IMR-90 (cell line): ENCODE data around the gene CST3. TPM values are rescaled to one million over a fixed set of nuclear protein-coding genes. Genes with fewer than 3 reads are reported as not detected.

ENCODE experiments used
- ATAC-seq: fragments of 200-7000 bp; cut with Tn5 transposase; 2 replicates; pipeline ENCODE4 v1.9.1; 2020; ENCODE audit warnings: low read depth, mild to moderate bottlenecking, moderate library complexity
- BruUV-seq: library from RNA; stranded (reverse); fragments of 400-500 nt; replicated peaks from 2 replicates; lab custom pipeline; 2021; lab: Mats Ljungman, UMichigan
- CTCF ChIA-PET: fragments of 300-600 bp; formaldehyde crosslinking; extraction: SDS; loops from one replicate; lab custom pipeline; 2021; ENCODE audit warnings: antibody characterized with exemption; lab: Yijun Ruan, JAX
- POLR2A ChIA-PET: fragments of 300-600 bp; sonication (Branson Sonifier 250); formaldehyde crosslinking; loops from one replicate; lab custom pipeline; 2022; ENCODE audit warnings: antibody characterized with exemption; ENCODE audit not compliant: unreplicated experiment; lab: Charles Lee
- DNase-seq: peaks from one replicate; pipeline ENCODE4 v3.0.0; 2013
- H2AFZ ChIP-seq: replicated peaks from 2 replicates; pipeline ENCODE3; 2013; ENCODE audit warnings: low read length, mild to moderate bottlenecking; ENCODE audit not compliant: poor library complexity
- H2AK5ac ChIP-seq: 2 replicates; pipeline ENCODE4 v1.6.1; 2013; ENCODE audit warnings: low read depth, low read length, inconsistent platforms
- H2AK9ac ChIP-seq: replicated peaks from 2 replicates; pipeline ENCODE3; 2013; ENCODE audit warnings: mild to moderate bottlenecking, low read depth, low read length, moderate library complexity; ENCODE audit not compliant: poor library complexity
- H2BK120ac ChIP-seq: 2 replicates; pipeline ENCODE4 v1.6.1; 2013; ENCODE audit warnings: low read depth, low read length, inconsistent platforms
- H2BK15ac ChIP-seq: 3 replicates; pipeline ENCODE4 v1.6.1; 2013; ENCODE audit warnings: low read depth, low read length, inconsistent platforms
- H2BK20ac ChIP-seq: 2 replicates; pipeline ENCODE4 v1.6.1; 2013; ENCODE audit warnings: low read depth, mild to moderate bottlenecking, inconsistent platforms, low read length, moderate library complexity
- H2BK5ac ChIP-seq: 2 replicates; pipeline ENCODE4 v1.6.1; 2013; ENCODE audit warnings: mild to moderate bottlenecking, low read depth, low read length, inconsistent platforms; ENCODE audit not compliant: poor library complexity, severe bottlenecking
- H3K14ac ChIP-seq: replicated peaks from 2 replicates; pipeline ENCODE4 v1.6.1; 2013; ENCODE audit warnings: low read depth, low read length, inconsistent platforms
- H3K18ac ChIP-seq: 2 replicates; pipeline ENCODE4 v1.6.1; 2013; ENCODE audit warnings: low read depth, low read length, control low read depth
- H3K23ac ChIP-seq: 2 replicates; pipeline ENCODE4 v1.6.1; 2013; ENCODE audit warnings: low read depth, low read length, inconsistent platforms
- H3K27ac ChIP-seq: 2 replicates; pipeline ENCODE4 v1.5.1; 2013; ENCODE audit warnings: mild to moderate bottlenecking, control low read depth, low read length; ENCODE audit not compliant: insufficient read depth
- H3K27me3 ChIP-seq: 2 replicates; pipeline ENCODE4 v1.6.1; 2013; ENCODE audit warnings: low read length; ENCODE audit not compliant: control insufficient read depth, insufficient read depth
- H3K36me3 ChIP-seq: 2 replicates; pipeline ENCODE4 v1.6.1; 2013; ENCODE audit warnings: low read length, mixed read lengths; ENCODE audit not compliant: control insufficient read depth, insufficient read depth
- H3K4ac ChIP-seq: 2 replicates; pipeline ENCODE4 v1.6.1; 2013; ENCODE audit warnings: low read depth, low read length, inconsistent platforms
- H3K4me1 ChIP-seq: 2 replicates; pipeline ENCODE4 v1.6.1; 2013; ENCODE audit warnings: low read length, mixed read lengths; ENCODE audit not compliant: control insufficient read depth, insufficient read depth
- H3K4me2 ChIP-seq: 2 replicates; pipeline ENCODE4 v1.6.1; 2013; ENCODE audit warnings: low read depth, mild to moderate bottlenecking, control low read depth, low read length, moderate library complexity
- H3K4me3 ChIP-seq: 2 replicates; pipeline ENCODE4 v1.5.1; 2013; ENCODE audit warnings: low read depth, mild to moderate bottlenecking, control low read depth, low read length, moderate library complexity; ENCODE audit not compliant: insufficient read depth
- H3K56ac ChIP-seq: 2 replicates; pipeline ENCODE4 v1.6.1; 2013; ENCODE audit warnings: low read length, inconsistent platforms; ENCODE audit not compliant: insufficient read depth; ENCODE audit errors: extremely low read depth
- H3K79me1 ChIP-seq, 2 experiments: 2 replicates each; pipeline ENCODE4 v1.6.1; 2013; ENCODE audit warnings: low read length in 2 of 2, inconsistent platforms in 1 of 2, low read depth in 1 of 2
- H3K9ac ChIP-seq: 2 replicates; pipeline ENCODE4 v1.6.1; 2013; ENCODE audit warnings: low read depth, low read length, control low read depth
- H3K9me1 ChIP-seq: 2 replicates; pipeline ENCODE4 v1.6.1; 2013; ENCODE audit warnings: low read length, inconsistent platforms; ENCODE audit not compliant: insufficient read depth
- H3K9me3 ChIP-seq: 2 replicates; pipeline ENCODE4 v1.6.1; 2013; ENCODE audit warnings: low read length; ENCODE audit not compliant: control insufficient read depth, insufficient read depth
- H4K20me1 ChIP-seq: 2 replicates; pipeline ENCODE4 v1.6.1; 2013; ENCODE audit warnings: low read length, inconsistent platforms; ENCODE audit not compliant: insufficient read depth
- H4K5ac ChIP-seq: 2 replicates; pipeline ENCODE4 v1.6.1; 2013; ENCODE audit warnings: mild to moderate bottlenecking, low read depth, low read length, control low read depth
- H4K8ac ChIP-seq, 2 experiments: 2 replicates each; pipeline ENCODE4 v1.6.1; 2013; ENCODE audit warnings: low read depth in 2 of 2, low read length in 2 of 2, control low read depth in 1 of 2, inconsistent platforms in 1 of 2
- H4K91ac ChIP-seq: 2 replicates; pipeline ENCODE4 v1.6.1; 2013; ENCODE audit warnings: low read depth, low read length, inconsistent platforms; ENCODE audit not compliant: insufficient read depth
- BHLHE40 ChIP-seq: fragments of 150-350 bp; IDR thresholded peaks from 2 replicates; pipeline ENCODE4 v1.6.1; 2016; ENCODE audit warnings: mild to moderate bottlenecking, low read depth, low read length
- CEBPB ChIP-seq: IDR thresholded peaks from 2 replicates; pipeline ENCODE4 v1.6.1; 2012; ENCODE audit warnings: low read depth, low read length, improper control_type of control experiment
- CHD1 ChIP-seq: IDR thresholded peaks from 2 replicates; pipeline ENCODE4 v1.6.1; 2012; ENCODE audit warnings: low read depth, low read length, improper control_type of control experiment
- FOS ChIP-seq: fragments of 150-350 bp; IDR thresholded peaks from 2 replicates; pipeline ENCODE4 v1.6.1; 2016; ENCODE audit warnings: low read depth, low read length
- MAFK ChIP-seq: IDR thresholded peaks from 2 replicates; pipeline ENCODE4 v1.6.1; 2012; ENCODE audit warnings: low read depth, low read length, improper control_type of control experiment
- MAZ ChIP-seq: IDR thresholded peaks from 2 replicates; pipeline ENCODE4 v1.6.1; 2012; ENCODE audit warnings: low read depth, mild to moderate bottlenecking, low read length, improper control_type of control experiment, moderate library complexity, borderline replicate concordance
- MXI1 ChIP-seq: IDR thresholded peaks from 2 replicates; pipeline ENCODE4 v1.6.1; 2012; ENCODE audit warnings: low read depth, mild to moderate bottlenecking, low read length, moderate library complexity, borderline replicate concordance
- NFE2L2 ChIP-seq: fragments of 150-350 bp; IDR thresholded peaks from 2 replicates; pipeline ENCODE4 v1.6.1; 2016; ENCODE audit warnings: low read depth, mild to moderate bottlenecking, low read length
- POLR2A ChIP-seq: IDR thresholded peaks from 2 replicates; pipeline ENCODE4 v1.6.1; 2012; ENCODE audit warnings: mild to moderate bottlenecking, low read depth, low read length
- RAD21 ChIP-seq: IDR thresholded peaks from 2 replicates; pipeline ENCODE4 v1.6.1; 2012; ENCODE audit warnings: low read length, improper control_type of control experiment
- RCOR1 ChIP-seq: IDR thresholded peaks from 2 replicates; pipeline ENCODE4 v1.6.1; 2012; ENCODE audit warnings: mild to moderate bottlenecking, low read length, improper control_type of control experiment; ENCODE audit not compliant: insufficient replicate concordance
- RFX5 ChIP-seq: IDR thresholded peaks from 2 replicates; pipeline ENCODE4 v1.8.0; 2012; ENCODE audit warnings: low read depth, mild to moderate bottlenecking, low read length, moderate library complexity
- SMC3 ChIP-seq: fragments of 150-350 bp; IDR thresholded peaks from 2 replicates; pipeline ENCODE4 v1.6.1; 2016; ENCODE audit warnings: low read depth, mild to moderate bottlenecking, antibody characterized with exemption, low read length, moderate library complexity
- WGBS, 2 experiments: methylation state at CpG; one replicate each; pipeline versions ENCODE4 v1.1.5 to v1.1.7; 2013; ENCODE audit warnings: missing lambda C conversion rate in 2 of 2; ENCODE audit not compliant: insufficient read length in 1 of 2; ENCODE audit errors: extremely low coverage in 2 of 2; 5-methylcytosine and 5-hydroxymethylcytosine counted together
- dilution Hi-C: fragments of 300-500 bp; cut with HindIII; formaldehyde crosslinking; loops from one replicate; pipeline ENCODE4 v1.14.3; 2018; ENCODE audit warnings: low sequenced_read_pairs; ENCODE audit not compliant: unreplicated experiment
- in situ Hi-C: fragments of 300-500 bp; cut with MboI; formaldehyde crosslinking; loops from 3 replicates; pipeline ENCODE4 v1.14.3; 2019; ENCODE audit warnings: low sequenced_read_pairs, inconsistent platforms, mixed read lengths
- intact Hi-C: fragments of 100-400 bp; cut with micrococcal nuclease; formaldehyde crosslinking; loops from 2 replicates; pipeline ENCODE4 v1.10.0; 2022
- polyA plus RNA-seq, 3 experiments: library from polyadenylated mRNA; depleted of rRNA; stranded (reverse); fragments of >200 nt; gene quantifications; 2 replicates each; pipeline ENCODE4 v1.2.3, GENCODE V29; 2012; ENCODE audit warnings: low replicate concordance in 1 of 3
- total RNA-seq: library from RNA; depleted of rRNA; stranded (reverse); fragments of >200 nt; gene quantifications from 2 replicates; pipeline ENCODE4 v1.2.3, GENCODE V29; 2012
- TF ChIP-seq, protein P1 (sequence below): conservative IDR thresholded peaks from 2 replicates; pipeline ENCODE4 v1.5.1; 2012; ENCODE audit warnings: mild to moderate bottlenecking, low read depth, low read length, improper control_type of control experiment
- TF ChIP-seq, protein P2 (sequence below): fragments of 150-350 bp; IDR thresholded peaks from 2 replicates; pipeline ENCODE4 v1.6.1; 2016; ENCODE audit warnings: low read depth, mild to moderate bottlenecking, low read length, moderate library complexity, borderline replicate concordance
- TF ChIP-seq, protein P3 (sequence below): fragments of 150-350 bp; IDR thresholded peaks from 2 replicates; pipeline ENCODE4 v1.6.1; 2017; ENCODE audit warnings: mild to moderate bottlenecking, antibody characterized with exemption, low read length, low read depth

Gene CST3
- total and polyA plus RNA-seq, 2 of the 4 experiments (the other 2 are of a cell fraction), result 26.0 to 471 TPM

DNA sequence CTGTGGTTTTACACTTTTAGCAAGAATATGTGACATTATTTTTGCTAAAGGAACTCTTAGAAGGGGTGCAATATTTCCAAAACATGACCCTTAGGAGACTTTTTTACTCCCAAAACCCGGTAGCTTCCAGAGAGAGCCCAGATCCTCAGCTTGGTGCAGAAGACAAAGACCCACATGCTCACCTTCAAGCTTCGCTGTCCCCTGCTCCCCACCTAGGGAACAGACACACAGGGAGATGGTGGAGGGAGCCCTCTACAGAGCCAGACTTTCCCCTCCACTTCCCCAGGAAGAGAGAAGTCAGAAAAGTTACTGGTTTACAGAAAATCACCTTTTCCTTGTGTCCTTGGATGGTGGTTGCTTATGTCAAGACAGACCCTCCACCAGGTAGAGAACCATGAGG lies 46.1 kb upstream of the CST3 start:
- Histone ChIP-seq H3K27me3 (peaks cover 10% of the 10 kb centered on the region), H3K9ac (no peak overlapping the region), H2AFZ (no peak overlapping the region), H3K79me1 (no peaks in the 10 kb centered on the region), H3K4me3 (no peak overlapping the region), H4K8ac (no peak overlapping the region), H4K91ac (no peak overlapping the region), H3K18ac (no peak overlapping the region), H3K14ac (no peak overlapping the region), H3K36me3 (no peaks in the 10 kb centered on the region), H3K9me3 (no peaks in the 10 kb centered on the region), H4K20me1 (no peaks in the 10 kb centered on the region), H3K4me1 (no peaks in the 10 kb centered on the region), H4K5ac (no peak overlapping the region), H2AK9ac (no peak overlapping the region), H3K4me2 (no peak overlapping the region), H2BK15ac (no peak overlapping the region), H3K4ac (no peak overlapping the region), H3K27ac (no peak overlapping the region), H3K56ac (no peak overlapping the region), H3K23ac (no peak overlapping the region), H2BK20ac (no peak overlapping the region), H2BK5ac (no peak overlapping the region), H2AK5ac (no peak overlapping the region), H2BK120ac (no peak overlapping the region), H3K9me1 (no peaks in the 10 kb centered on the region)
- WGBS, 2 experiments, result no CpG with 5 or more reads among the region's 2 CpGs
- DNase-seq (no peak), ATAC-seq (no peak)
- in situ Hi-C loops (no loop called here), dilution Hi-C loops (no loop called here), intact Hi-C loops (no loop called here)
- no TSS peak for BruUV-seq
- ChIA-PET POLR2A (no interaction called here), CTCF (no interaction called here)
- TF ChIP-seq MAZ, result no peak
- no peak for TF ChIP-seq RAD21
- no peak for TF ChIP-seq CHD1
- no peak for TF ChIP-seq RCOR1
- TF ChIP-seq, protein P1, sequence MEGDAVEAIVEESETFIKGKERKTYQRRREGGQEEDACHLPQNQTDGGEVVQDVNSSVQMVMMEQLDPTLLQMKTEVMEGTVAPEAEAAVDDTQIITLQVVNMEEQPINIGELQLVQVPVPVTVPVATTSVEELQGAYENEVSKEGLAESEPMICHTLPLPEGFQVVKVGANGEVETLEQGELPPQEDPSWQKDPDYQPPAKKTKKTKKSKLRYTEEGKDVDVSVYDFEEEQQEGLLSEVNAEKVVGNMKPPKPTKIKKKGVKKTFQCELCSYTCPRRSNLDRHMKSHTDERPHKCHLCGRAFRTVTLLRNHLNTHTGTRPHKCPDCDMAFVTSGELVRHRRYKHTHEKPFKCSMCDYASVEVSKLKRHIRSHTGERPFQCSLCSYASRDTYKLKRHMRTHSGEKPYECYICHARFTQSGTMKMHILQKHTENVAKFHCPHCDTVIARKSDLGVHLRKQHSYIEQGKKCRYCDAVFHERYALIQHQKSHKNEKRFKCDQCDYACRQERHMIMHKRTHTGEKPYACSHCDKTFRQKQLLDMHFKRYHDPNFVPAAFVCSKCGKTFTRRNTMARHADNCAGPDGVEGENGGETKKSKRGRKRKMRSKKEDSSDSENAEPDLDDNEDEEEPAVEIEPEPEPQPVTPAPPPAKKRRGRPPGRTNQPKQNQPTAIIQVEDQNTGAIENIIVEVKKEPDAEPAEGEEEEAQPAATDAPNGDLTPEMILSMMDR, result no peak
- TF ChIP-seq, protein P2, sequence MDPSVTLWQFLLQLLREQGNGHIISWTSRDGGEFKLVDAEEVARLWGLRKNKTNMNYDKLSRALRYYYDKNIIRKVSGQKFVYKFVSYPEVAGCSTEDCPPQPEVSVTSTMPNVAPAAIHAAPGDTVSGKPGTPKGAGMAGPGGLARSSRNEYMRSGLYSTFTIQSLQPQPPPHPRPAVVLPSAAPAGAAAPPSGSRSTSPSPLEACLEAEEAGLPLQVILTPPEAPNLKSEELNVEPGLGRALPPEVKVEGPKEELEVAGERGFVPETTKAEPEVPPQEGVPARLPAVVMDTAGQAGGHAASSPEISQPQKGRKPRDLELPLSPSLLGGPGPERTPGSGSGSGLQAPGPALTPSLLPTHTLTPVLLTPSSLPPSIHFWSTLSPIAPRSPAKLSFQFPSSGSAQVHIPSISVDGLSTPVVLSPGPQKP, result no peak
- TF ChIP-seq MXI1, result no peak
- TF ChIP-seq FOS, result no peak
- TF ChIP-seq MAFK, result no peak
- TF ChIP-seq, protein P3, sequence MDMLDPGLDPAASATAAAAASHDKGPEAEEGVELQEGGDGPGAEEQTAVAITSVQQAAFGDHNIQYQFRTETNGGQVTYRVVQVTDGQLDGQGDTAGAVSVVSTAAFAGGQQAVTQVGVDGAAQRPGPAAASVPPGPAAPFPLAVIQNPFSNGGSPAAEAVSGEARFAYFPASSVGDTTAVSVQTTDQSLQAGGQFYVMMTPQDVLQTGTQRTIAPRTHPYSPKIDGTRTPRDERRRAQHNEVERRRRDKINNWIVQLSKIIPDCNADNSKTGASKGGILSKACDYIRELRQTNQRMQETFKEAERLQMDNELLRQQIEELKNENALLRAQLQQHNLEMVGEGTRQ, result no peak
- TF ChIP-seq NFE2L2, result no peak
- TF ChIP-seq CEBPB, result no peak
- TF ChIP-seq SMC3, result no peak
- no peak for TF ChIP-seq RFX5
- no peak for TF ChIP-seq BHLHE40
- TF ChIP-seq POLR2A, result no peak
